HepG2 (cell line): ENCODE measurements around the gene RCBTB1. TPM values are rescaled to one million over a fixed set of nuclear protein-coding genes. Genes with fewer than 3 reads are reported as not detected.

ENCODE experiments used
- ATF4 ChIP-seq, 2 experiments: fragments of 450-650 bp in 1 of 2; sonication (generic) in 1 of 2; formaldehyde crosslinking; IDR thresholded peaks; 2 replicates each; pipeline versions ENCODE4 v1.5.0 to v1.8.0; 2020 to 2022; ENCODE audit warnings: mild to moderate bottlenecking in 1 of 2, missing genetic modification reagents in 1 of 2
- CCDC6 ChIP-seq: sonication (generic); formaldehyde crosslinking; IDR thresholded peaks from 2 replicates; pipeline ENCODE4 v1.8.1; 2022; ENCODE audit warnings: mild to moderate bottlenecking, missing genetic modification reagents, moderate library complexity
- FOXK2 ChIP-seq: fragments of 450-650 bp; IDR thresholded peaks from 2 replicates; pipeline ENCODE4 v1.6.1; 2016
- HNRNPK ChIP-seq: fragments of 200-400 bp; formaldehyde crosslinking; IDR thresholded peaks from 2 replicates; pipeline ENCODE4 v1.6.1; 2018; ENCODE audit warnings: low read length, low read depth, moderate library complexity, mild to moderate bottlenecking; ENCODE audit not compliant: poor library complexity, severe bottlenecking
- IRF2 ChIP-seq: IDR thresholded peaks from 2 replicates; pipeline ENCODE4 v1.6.1; 2018; ENCODE audit warnings: missing genetic modification reagents, missing compliant biosample characterization
- KDM5B ChIP-seq: sonication (generic); formaldehyde crosslinking; IDR thresholded peaks from 2 replicates; pipeline ENCODE4 v1.4.0; 2020; ENCODE audit warnings: missing genetic modification reagents, mild to moderate bottlenecking, borderline replicate concordance
- MLXIP ChIP-seq: sonication (generic); formaldehyde crosslinking; IDR thresholded peaks from 2 replicates; pipeline ENCODE4 v1.9.0; 2021; ENCODE audit warnings: missing genetic modification reagents, borderline replicate concordance
- NCOR1 ChIP-seq: fragments of 200-600 bp; sonication (generic); IDR thresholded peaks from 2 replicates; pipeline ENCODE4 v1.7.0; 2017; ENCODE audit warnings: antibody characterized with exemption, low read length, borderline replicate concordance
- NONO ChIP-seq, 2 experiments: fragments of 450-650 bp in 1 of 2; sonication (generic) in 1 of 2; formaldehyde crosslinking in 1 of 2; IDR thresholded peaks in 1 of 2; conservative IDR thresholded peaks in 1 of 2; 2 replicates each; pipeline versions ENCODE4 v1.6.1 to v1.8.0; 2017 to 2022; ENCODE audit warnings: mild to moderate bottlenecking in 1 of 2, missing genetic modification reagents in 1 of 2, moderate library complexity in 1 of 2
- RBM39 ChIP-seq: fragments of 200-400 bp; formaldehyde crosslinking; IDR thresholded peaks from one replicate; pipeline ENCODE4 v1.6.1; 2018; ENCODE audit warnings: antibody characterized with exemption, mild to moderate bottlenecking, low read depth, low read length; ENCODE audit not compliant: poor library complexity, severe bottlenecking
- RFX5 ChIP-seq: IDR thresholded peaks from 2 replicates; pipeline ENCODE4 v1.6.1; 2011; ENCODE audit warnings: low read depth, low read length, improper control_type of control experiment
- SETDB1 ChIP-seq: sonication (generic); formaldehyde crosslinking; IDR thresholded peaks from 2 replicates; pipeline ENCODE4 v1.5.1; 2020; ENCODE audit warnings: missing genetic modification reagents, mild to moderate bottlenecking, borderline replicate concordance
- SIX4 ChIP-seq: sonication (generic); formaldehyde crosslinking; IDR thresholded peaks from 2 replicates; pipeline ENCODE4 v1.4.0; 2020; ENCODE audit warnings: missing genetic modification reagents
- SOX6 ChIP-seq, 2 experiments: fragments of 450-650 bp in 1 of 2; sonication (generic) in 1 of 2; formaldehyde crosslinking in 1 of 2; IDR thresholded peaks; 2 replicates each; pipeline versions ENCODE4 v1.4.0 to v1.6.1; 2017 to 2020; ENCODE audit warnings: antibody characterized with exemption in 1 of 2, mild to moderate bottlenecking in 1 of 2, missing genetic modification reagents in 1 of 2
- TRIM24 ChIP-seq: sonication (generic); formaldehyde crosslinking; IDR thresholded peaks from 2 replicates; pipeline ENCODE4 v1.8.0; 2022; ENCODE audit warnings: mild to moderate bottlenecking, missing genetic modification reagents
- ZNF274 ChIP-seq: sonication (generic); formaldehyde crosslinking; IDR thresholded peaks from 2 replicates; pipeline ENCODE4 v1.5.1; 2020; ENCODE audit warnings: mild to moderate bottlenecking, missing genetic modification reagents
- ZNF543 ChIP-seq: sonication (generic); formaldehyde crosslinking; IDR thresholded peaks from 2 replicates; pipeline ENCODE4 v1.4.0; 2020; ENCODE audit warnings: mild to moderate bottlenecking, missing genetic modification reagents
- ZNF589 ChIP-seq: sonication (generic); formaldehyde crosslinking; conservative IDR thresholded peaks from 2 replicates; pipeline ENCODE4 v1.8.0; 2022; ENCODE audit warnings: mild to moderate bottlenecking, moderate library complexity, missing genetic modification reagents
- ZNF605 ChIP-seq: sonication (generic); formaldehyde crosslinking; IDR thresholded peaks from 2 replicates; pipeline ENCODE4 v1.8.0; 2022; ENCODE audit warnings: mild to moderate bottlenecking, missing genetic modification reagents
- ZNF879 ChIP-seq: sonication (generic); formaldehyde crosslinking; IDR thresholded peaks from 2 replicates; pipeline ENCODE4 v1.8.1; 2023; ENCODE audit warnings: missing genetic modification reagents
- ZSCAN25 ChIP-seq: sonication (generic); formaldehyde crosslinking; IDR thresholded peaks from 2 replicates; pipeline ENCODE4 v1.8.0; 2022; ENCODE audit warnings: mild to moderate bottlenecking, missing genetic modification reagents
- polyA plus RNA-seq, 8 experiments: library from polyadenylated mRNA; depleted of rRNA in 3 of 8; stranded (reverse) in 7 of 8; unstranded in 1 of 8; fragments of >200 nt; fragmentation: Illumina TruSeq in 4 of 8; extraction: Trizol in 4 of 8; gene quantifications; 2 replicates each; pipeline versions ENCODE4 v1.2.1 to v1.2.3, GENCODE V29; 2011 to 2016; ENCODE audit warnings: low read depth in 4 of 8, missing spikeins in 1 of 8, mixed read lengths in 1 of 8; ENCODE audit not compliant: insufficient read depth in 1 of 8
- total RNA-seq, 5 experiments: library from RNA; depleted of rRNA; stranded (reverse); fragments of >200 nt; fragmentation: Illumina TruSeq; extraction: Trizol; gene quantifications; 2 replicates each; pipeline ENCODE4 v1.2.3, GENCODE V29; 2016; ENCODE audit warnings: low read depth in 1 of 5
- TF ChIP-seq, protein P1 (sequence below): sonication (generic); formaldehyde crosslinking; IDR thresholded peaks from 2 replicates; pipeline ENCODE4 v1.5.0; 2020; ENCODE audit warnings: mild to moderate bottlenecking, missing genetic modification reagents, moderate library complexity

Gene RCBTB1
- total and polyA plus RNA-seq, 2 of the 13 experiments (the other 11 are each of a cell fraction or from before 2014, with no cell fraction given): 13.4 to 21.6 TPM

GRCh38 chr13:49585220-49586157 is at the start of gene RCBTB1 (continued):
- TF ChIP-seq MLXIP (CRISPR knock-in tag) (0 out of 2 replicates have a peak, but pooled peaks have one; percentile 17), ZSCAN25 (CRISPR knock-in tag) (0 out of 2 replicates have a peak, but pooled peaks have one; percentile 55), RBM39 (peak; percentile 90), HNRNPK (peak; percentile 12), RFX5 (0 out of 2 replicates have a peak, but pooled peaks have one; percentile 12), ZNF274 (peak; percentile 76), ZNF879 (no peak), ATF4 (CRISPR knock-in tag; IDR thresholded peaks at IDR 0.05) (no peak), SIX4 (CRISPR knock-in tag) (no peak), ZNF605 (CRISPR knock-in tag) (peak; percentile 60; the same call in 1 of the 2 replicates), SOX6 (IDR thresholded peaks at IDR 0.05) (no peak), SOX6 (CRISPR knock-in tag; IDR thresholded peaks at IDR 0.05) (peak; percentile 48; the same call in 1 of the 2 replicates), SETDB1 (CRISPR knock-in tag) (no peak), NCOR1 (no peak), CCDC6 (no peak), IRF2 (CRISPR knock-in tag) (peak; percentile 61; the same call in 1 of the 2 replicates), KDM5B (CRISPR knock-in tag) (peak; percentile 83; the same call in 1 of the 2 replicates), TRIM24 (no peak), ZNF589 (CRISPR knock-in tag) (0 out of 2 replicates have a peak, but pooled peaks have one; percentile 49), NONO (IDR thresholded peaks at IDR 0.05) (no peak), NONO (CRISPR knock-in tag; conservative IDR thresholded peaks at IDR 0.05) (peak; percentile 67), FOXK2 (no peak), ZNF543 (peak; percentile 71; the same call in 1 of the 2 replicates)
- TF ChIP-seq, protein P1, sequence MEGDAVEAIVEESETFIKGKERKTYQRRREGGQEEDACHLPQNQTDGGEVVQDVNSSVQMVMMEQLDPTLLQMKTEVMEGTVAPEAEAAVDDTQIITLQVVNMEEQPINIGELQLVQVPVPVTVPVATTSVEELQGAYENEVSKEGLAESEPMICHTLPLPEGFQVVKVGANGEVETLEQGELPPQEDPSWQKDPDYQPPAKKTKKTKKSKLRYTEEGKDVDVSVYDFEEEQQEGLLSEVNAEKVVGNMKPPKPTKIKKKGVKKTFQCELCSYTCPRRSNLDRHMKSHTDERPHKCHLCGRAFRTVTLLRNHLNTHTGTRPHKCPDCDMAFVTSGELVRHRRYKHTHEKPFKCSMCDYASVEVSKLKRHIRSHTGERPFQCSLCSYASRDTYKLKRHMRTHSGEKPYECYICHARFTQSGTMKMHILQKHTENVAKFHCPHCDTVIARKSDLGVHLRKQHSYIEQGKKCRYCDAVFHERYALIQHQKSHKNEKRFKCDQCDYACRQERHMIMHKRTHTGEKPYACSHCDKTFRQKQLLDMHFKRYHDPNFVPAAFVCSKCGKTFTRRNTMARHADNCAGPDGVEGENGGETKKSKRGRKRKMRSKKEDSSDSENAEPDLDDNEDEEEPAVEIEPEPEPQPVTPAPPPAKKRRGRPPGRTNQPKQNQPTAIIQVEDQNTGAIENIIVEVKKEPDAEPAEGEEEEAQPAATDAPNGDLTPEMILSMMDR (CRISPR knock-in tag): no peak; the same call in 1 of the 2 replicates
